ENCODE measurements around the gene NR2E3.

- TF ChIP-seq POLR2A (IDR thresholded peaks at IDR 0.05) (no peak), EP300 (IDR thresholded peaks at IDR 0.05) (no peak)
Measured at GRCh38 chr15:71813723-71814470, 3.5 kb downstream of the NR2E3 start.

Measured in sigmoid colon (tissue), 4 donors.